Activated T-helper 2 cell treated with anti-CD3 and anti-CD28 coated beads, Interferon-gamma antibody, Interleukin-2, Interleukin-4, amounts not matched to agents 10 μg/mL and 5 μg/mL and 100 μg/mL, durations not matched to agents 14 hours and 24 hours and 36 hours (primary cell): ENCODE results near the gene PBX2. TPM values are rescaled to one million over a fixed set of nuclear protein-coding genes. Genes with fewer than 3 reads are reported as not detected.
"Not testable (repeated sequence)": the region's sequence is repeated elsewhere in the genome, so short reads cannot be mapped to it uniquely, and the experiment has no call there.

ENCODE experiments used
- DNase-seq: peaks from one replicate; pipeline ENCODE4 v3.0.0; 2021; ENCODE audit warnings: low spot score
- H3K27ac Mint-ChIP-seq: one replicate; pipeline ENCODE4 v1.8.0; 2021; ENCODE audit warnings: mixed read lengths
- H3K27me3 Mint-ChIP-seq: one replicate; pipeline ENCODE4 v1.8.0; 2021; ENCODE audit warnings: low read depth, mixed read lengths
- H3K36me3 Mint-ChIP-seq: one replicate; pipeline ENCODE4 v1.8.0; 2021; ENCODE audit warnings: low read depth, mixed read lengths
- H3K4me1 Mint-ChIP-seq: one replicate; pipeline ENCODE4 v1.8.0; 2021; ENCODE audit warnings: low read depth, mixed read lengths
- H3K4me3 Mint-ChIP-seq: one replicate; pipeline ENCODE4 v1.8.0; 2021; ENCODE audit warnings: low read depth, mild to moderate bottlenecking, moderate library complexity, mixed read lengths
- H3K9me3 Mint-ChIP-seq: one replicate; pipeline ENCODE4 v1.8.0; 2021; ENCODE audit warnings: mixed read lengths
- intact Hi-C: fragments of 100-400 bp; cut with micrococcal nuclease; formaldehyde crosslinking; loops from one replicate; pipeline ENCODE4 v1.15.1; 2023
- total RNA-seq: library from RNA; stranded (reverse); gene quantifications from 2 replicates; pipeline ENCODE4 v1.2.3, GENCODE V29; 2022

The PBX2 gene
- total RNA-seq, 1 donor from 2014 or later = 85.2 TPM

DNA sequence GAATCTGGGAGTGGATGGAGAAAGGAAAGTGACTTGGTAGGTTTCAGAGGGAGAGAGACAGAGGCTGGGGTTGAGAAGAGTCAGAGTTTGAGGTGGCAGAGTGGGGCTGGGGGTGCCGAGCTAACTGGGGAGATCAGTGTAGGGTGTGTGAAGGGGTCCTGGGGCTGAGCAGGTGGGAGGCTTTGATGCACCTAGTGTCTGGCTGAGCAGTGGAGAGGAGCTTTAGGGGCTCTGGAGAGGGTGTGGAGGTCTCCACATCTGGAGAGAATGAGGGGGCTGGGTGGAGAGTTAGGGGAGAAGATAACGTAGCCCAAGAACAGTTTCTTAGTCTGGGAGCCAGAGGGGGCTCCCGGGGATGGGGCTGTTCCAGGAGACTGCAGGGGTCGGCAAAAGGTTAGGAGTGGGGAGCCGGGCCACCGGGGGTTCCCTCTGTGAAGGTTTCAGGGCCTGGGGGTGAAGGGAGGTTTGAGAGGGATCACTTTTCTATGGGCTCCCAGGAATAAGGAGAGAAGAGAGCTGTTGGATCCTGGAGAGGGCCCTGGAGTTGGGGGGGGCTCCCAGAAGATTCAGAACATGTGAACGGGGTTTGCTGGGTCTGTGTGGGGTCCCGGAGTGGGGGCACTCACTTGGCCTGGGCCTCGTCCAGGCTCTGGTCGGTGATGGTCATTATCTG lies 797 bp downstream of the PBX2 start:
- Mint-ChIP-seq H3K36me3 (peaks cover 60% of the 10 kb centered on the region), H3K27me3 (no peaks in the 10 kb centered on the region), H3K27ac (peak overlapping the region; percentile 78), H3K4me1 (peaks cover 46% of the 10 kb centered on the region), H3K9me3 (no peaks in the 10 kb centered on the region), H3K4me3 (peak overlapping the region; percentile 84)
- DNase-seq = no peak
- intact Hi-C loops = no loop called here

DNA sequence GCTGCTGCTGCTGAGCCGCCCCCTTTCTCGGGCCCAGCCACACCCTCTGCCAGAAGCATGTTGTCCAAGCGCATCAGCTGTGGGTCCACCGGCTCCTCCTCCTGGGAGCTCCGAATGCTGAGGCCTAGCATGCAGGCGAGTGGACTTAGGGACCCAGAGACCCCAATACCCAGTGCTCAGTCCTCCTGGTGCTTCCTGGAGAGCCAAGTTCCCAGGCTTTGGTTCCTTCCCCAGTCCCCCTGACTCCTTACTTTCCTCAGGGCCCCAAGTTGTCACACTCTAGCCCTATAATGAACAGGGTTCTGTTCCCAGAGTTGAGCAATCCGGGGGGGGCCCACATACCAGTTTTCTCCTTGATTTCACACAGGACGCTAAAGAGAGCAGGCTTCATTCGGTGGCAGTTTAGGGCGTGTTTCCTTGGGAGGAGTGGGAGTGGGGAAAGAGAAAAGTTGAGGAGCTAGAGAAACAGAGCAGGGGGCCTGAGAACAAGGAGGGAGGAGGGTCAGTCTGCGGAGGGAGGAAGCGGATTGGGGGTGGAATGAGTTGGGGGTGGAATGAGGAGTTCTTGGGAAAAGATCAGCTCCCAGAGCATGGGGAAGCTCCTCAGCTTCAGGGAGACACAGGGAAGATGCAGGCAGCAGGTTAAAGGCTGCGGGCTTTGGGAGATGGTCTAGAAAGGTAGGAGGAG lies 1.5 kb downstream of the PBX2 start:
- intact Hi-C loops = no loop called here
- Mint-ChIP-seq H3K4me1 (peaks cover 39% of the 10 kb centered on the region), H3K4me3 (peak overlapping the region; percentile 84), H3K9me3 (no peaks in the 10 kb centered on the region), H3K27ac (peak overlapping the region; percentile 78), H3K36me3 (peaks cover 64% of the 10 kb centered on the region), H3K27me3 (no peaks in the 10 kb centered on the region)
- DNase-seq = no peak

DNA sequence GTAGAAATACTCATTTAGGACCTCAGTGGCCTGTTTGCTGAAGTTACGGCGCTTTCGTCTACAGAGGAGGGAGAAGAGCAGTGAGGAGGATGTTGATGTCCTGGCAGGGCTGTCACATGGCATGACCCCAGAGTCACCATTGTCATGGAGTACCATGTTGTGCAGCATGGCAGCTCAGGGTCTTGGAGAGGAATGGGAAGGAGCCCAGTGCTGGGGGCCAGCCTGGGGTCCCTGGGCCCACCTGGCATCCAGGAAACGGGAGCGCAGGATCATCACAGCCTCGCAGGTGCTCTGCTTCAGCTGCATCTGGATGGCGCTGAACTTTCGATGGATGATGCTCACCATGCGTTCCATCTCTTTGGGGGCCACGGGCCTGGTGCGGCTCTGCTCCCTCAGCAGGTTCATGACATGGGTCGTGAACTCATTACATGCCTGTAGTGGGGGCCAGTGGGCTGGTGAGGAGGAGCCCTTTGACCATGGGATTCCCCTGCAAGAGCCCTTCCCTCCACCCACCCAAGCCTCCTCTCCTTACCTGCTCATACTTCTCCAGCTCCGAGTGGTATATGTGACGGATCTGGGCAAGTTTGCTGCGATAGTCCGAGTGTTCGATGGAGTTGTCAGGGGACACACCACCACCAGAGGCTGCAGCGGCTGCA lies 2.1 kb downstream of the PBX2 start:
- peak overlapping the region; percentile 19 for H3K4me3 Mint-ChIP-seq

DNA sequence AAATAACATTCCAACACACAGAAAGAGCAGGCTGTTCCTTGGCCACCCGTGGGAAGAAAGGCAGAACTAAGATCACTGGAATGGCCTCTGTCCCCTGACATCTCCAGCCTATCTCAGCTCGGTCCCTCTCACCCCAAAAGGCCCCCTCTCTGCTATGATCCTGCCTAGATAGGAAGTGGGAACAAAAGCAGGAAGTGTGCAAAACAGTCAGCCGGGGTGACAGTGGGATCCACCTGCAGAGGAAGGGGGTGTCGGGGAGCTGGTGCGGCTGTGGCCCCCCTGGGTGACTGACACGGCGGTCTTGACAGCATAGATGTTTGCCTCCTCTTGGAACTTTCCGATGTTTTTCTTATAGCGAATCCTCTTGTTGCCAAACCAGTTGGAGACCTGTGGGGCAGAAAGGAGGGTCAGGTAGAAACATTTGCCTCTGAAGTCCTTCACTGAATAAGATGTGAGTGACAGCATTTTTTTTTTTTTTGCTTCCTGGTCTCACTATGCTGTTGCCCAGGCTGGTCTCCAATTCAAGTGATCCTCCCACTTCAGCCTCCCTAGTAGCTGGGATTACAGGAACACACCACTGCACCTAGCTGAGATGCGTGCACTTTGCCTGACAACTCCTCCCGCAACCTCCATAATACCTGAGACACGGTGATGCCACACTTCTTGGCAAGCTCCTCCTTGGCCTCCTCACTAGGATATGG lies 2.8 kb downstream of the PBX2 start:
- Mint-ChIP-seq H3K36me3 (peaks cover 72% of the 10 kb centered on the region), H3K27me3 (no peaks in the 10 kb centered on the region), H3K4me3 (peak overlapping the region; percentile 14), H3K4me1 (peaks cover 37% of the 10 kb centered on the region), H3K27ac (peak overlapping the region; percentile 80), H3K9me3 (no peaks in the 10 kb centered on the region)
- intact Hi-C loops = no loop called here
- no peak for DNase-seq

More for the DNA sequence above, 2.1 kb downstream of the PBX2 start:
- H3K27me3 Mint-ChIP-seq, H3K9me3 Mint-ChIP-seq, intact Hi-C loops, DNase-seq: not testable (repeated sequence)
- H3K36me3 Mint-ChIP-seq = peaks cover 66% of the 10 kb centered on the region
- H3K27ac Mint-ChIP-seq = peak overlapping the region; percentile 57
- H3K4me1 Mint-ChIP-seq = peaks cover 38% of the 10 kb centered on the region

DNA sequence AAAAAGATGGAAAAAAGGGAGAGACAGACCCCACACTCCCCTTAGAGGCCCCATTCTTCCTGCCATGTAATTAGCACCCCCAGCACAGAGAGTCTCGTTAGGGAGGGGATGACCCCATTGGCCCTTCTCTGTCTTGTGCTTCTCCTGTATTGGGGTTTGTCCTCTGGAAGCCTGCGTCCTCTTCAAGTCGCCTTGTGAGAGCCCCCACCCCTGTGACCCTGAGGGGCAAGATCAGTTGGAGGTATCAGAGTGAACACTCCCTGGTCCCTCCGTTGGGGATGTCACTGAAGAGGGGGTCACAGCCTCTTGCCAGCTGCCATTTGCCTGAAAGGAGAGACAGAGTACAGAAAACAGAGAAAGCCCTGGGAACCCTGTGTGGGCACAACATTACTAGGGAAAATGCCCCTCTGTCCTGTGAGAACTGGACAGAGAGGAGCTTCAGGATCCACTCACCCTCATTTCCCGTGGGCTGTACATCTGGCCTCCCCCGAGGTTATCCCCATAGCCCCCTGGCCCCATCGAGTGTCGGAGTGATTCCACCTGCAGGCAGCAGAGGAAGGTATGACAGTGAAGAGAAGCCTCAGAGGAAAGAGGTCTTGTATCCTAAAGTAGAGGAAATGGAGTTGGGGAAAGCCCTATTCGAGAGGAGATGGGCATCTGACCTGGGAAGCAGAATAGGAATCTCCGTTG lies 3.7 kb downstream of the PBX2 start:
- H3K4me3 Mint-ChIP-seq, H3K9me3 Mint-ChIP-seq, intact Hi-C loops, H3K27me3 Mint-ChIP-seq, DNase-seq: not testable (repeated sequence)
- Mint-ChIP-seq H3K27ac (peak overlapping the region; percentile 80), H3K36me3 (peaks cover 67% of the 10 kb centered on the region), H3K4me1 (peaks cover 33% of the 10 kb centered on the region)

DNA sequence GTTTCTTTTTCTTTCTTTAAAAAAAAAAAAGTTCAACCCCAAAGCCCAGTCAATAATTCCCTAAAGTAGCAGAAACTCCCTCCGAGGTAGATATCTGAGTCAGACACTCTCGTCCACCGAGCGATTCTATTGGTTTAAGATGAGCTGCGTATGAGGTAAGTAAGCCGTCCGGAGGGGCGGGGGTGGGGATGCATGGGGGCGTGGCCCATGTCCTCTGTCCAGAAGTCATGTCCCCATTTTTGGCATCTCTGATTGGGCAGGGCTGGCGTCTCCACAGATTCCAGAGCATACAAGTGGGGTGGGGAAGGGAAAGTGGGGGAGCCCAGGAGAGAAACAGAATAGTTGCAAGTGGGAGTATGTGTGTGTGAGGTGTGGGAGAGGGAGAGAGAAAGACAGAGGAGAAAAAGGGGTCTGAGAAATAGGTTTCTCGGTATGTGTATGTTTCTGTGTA lies 4.3 kb downstream of the PBX2 start:
- Mint-ChIP-seq H3K27ac (peak overlapping the region; percentile 80), H3K36me3 (peaks cover 68% of the 10 kb centered on the region), H3K4me1 (peaks cover 31% of the 10 kb centered on the region)
- H3K4me3 Mint-ChIP-seq, H3K9me3 Mint-ChIP-seq, intact Hi-C loops, DNase-seq, H3K27me3 Mint-ChIP-seq: not testable (repeated sequence)

DNA sequence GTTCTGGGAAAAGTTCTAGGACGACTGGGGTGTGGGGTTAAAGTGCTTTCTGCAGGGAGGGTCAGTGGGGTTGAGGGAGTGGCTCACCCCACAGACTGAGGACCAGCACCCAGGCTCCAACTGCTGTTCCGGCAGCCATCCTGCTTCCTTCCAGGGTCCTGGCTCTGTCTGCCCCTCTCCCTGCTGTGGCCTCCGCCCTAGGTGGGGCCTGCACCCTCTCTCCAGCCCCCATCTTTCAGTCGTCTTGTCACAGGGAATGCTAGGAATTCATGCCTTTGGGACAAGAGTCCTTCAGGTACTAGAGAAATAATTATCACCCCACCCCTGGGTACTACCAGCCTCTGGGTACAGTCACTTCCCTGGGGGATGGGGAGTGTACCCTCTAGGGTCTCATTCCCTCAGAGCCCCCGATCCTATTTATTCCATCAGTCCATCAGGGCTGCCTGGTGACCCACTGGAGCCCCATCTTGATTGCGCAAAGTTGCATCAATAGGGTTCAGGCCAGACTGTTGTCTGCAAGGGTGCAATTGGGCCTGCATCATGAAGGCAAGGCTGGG lies 5.8 kb downstream of the PBX2 start, which contains the start of gene AGER:
AGER (minus strand) TSS at position 170 of the 557 bp plus-strand sequence; CDS start at position 139, 31 bp downstream.
- peaks cover 70% of the 10 kb centered on the region for H3K36me3 Mint-ChIP-seq
- H3K9me3 Mint-ChIP-seq = no peaks in the 10 kb centered on the region
- no peak within 1 kb of the TSS for H3K4me3 Mint-ChIP-seq
- no peak for DNase-seq
- intact Hi-C loops = no loop called here
- H3K4me1 Mint-ChIP-seq = peaks cover 41% of the 10 kb centered on the region
- H3K27me3 Mint-ChIP-seq = no peaks in the 10 kb centered on the region
- peak within 1 kb of the TSS; percentile 12 for H3K27ac Mint-ChIP-seq

DNA sequence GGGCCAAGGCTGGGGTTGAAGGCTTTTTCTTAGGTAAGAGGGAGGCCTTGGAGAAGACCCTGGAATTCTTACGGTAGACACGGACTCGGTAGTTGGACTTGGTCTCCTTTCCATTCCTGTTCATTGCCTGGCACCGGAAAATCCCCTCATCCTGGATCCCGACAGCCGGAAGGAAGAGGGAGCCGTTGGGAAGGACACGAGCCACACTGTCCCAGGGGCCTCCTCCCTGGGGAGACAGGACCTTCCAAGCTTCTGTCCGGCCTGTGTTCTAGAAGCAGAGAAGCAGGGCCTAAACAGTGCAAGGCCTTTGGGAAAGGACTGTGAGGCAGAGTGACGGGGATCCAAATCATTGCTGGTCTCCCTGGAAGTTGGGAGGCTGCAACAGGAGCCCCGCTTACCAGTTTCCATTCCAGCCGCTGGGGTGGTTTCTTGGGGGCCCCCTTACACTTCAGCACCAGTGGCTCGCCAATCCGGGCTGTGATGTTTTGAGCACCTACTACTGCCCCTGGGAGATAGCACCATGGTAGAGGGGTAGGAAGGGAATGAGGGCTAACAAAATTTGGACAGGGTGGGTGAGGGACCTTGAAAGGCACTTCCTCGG lies 6.4 kb downstream of the PBX2 start:
- Mint-ChIP-seq H3K36me3 (peaks cover 70% of the 10 kb centered on the region), H3K9me3 (no peaks in the 10 kb centered on the region), H3K4me1 (peaks cover 41% of the 10 kb centered on the region), H3K4me3 (no peak overlapping the region), H3K27ac (no peak overlapping the region), H3K27me3 (no peaks in the 10 kb centered on the region)
- no peak for DNase-seq
- intact Hi-C loops = no loop called here

DNA sequence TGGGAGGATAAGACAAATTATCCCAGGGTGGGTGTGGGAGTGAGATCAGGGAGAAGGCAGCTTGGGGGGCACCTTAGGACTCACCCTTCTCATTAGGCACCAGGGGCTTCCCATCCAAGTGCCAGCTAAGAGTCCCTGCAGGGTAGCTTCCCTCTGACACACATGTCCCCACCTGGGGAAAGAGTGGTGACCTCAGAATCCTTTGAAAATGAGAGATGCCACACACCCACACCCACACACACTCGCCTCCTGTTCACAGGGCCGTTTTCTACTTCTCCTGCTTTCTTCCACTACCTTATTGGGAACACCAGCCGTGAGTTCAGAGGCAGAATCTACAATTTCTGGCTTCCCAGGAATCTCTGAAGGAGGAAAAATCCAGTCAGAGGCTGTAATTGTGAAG lies 7.0 kb downstream of the PBX2 start:
- H3K4me3 Mint-ChIP-seq = no peak overlapping the region
- H3K36me3 Mint-ChIP-seq = peaks cover 68% of the 10 kb centered on the region
- intact Hi-C loops = no loop called here

DNA sequence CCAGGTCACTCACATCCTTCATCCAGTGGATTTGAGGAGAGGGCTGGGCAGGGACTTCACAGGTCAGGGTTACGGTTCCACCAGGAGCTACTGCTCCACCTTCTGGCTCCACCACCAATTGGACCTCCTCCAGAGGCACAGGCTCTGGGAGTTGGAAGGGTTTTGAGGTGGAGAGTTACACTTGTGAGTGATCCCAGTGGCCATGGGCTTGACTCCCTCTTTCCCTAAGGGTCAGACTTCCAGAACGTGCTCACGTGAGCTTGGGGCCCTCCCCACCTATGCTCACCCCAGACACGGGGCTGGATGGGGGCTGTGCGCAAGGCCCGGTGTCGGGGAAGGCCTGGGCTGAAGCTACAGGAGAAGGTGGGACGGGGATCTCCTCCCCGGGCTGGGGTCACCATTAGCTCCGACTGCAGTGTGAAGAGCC lies 7.4 kb downstream of the PBX2 start:
- no peak for DNase-seq
- intact Hi-C loops = no loop called here
- no peak overlapping the region for H3K4me3 Mint-ChIP-seq
- H3K27me3 Mint-ChIP-seq = no peaks in the 10 kb centered on the region
- peaks cover 63% of the 10 kb centered on the region for H3K36me3 Mint-ChIP-seq
- peaks cover 36% of the 10 kb centered on the region for H3K4me1 Mint-ChIP-seq
- no peaks in the 10 kb centered on the region for H3K9me3 Mint-ChIP-seq
- no peak overlapping the region for H3K27ac Mint-ChIP-seq

More for the DNA sequence above, 7.0 kb downstream of the PBX2 start:
- peak overlapping the region; percentile 12 for H3K27ac Mint-ChIP-seq
- no peak for DNase-seq
- H3K9me3 Mint-ChIP-seq = no peaks in the 10 kb centered on the region
- H3K27me3 Mint-ChIP-seq = no peaks in the 10 kb centered on the region
- H3K4me1 Mint-ChIP-seq = peaks cover 36% of the 10 kb centered on the region

DNA sequence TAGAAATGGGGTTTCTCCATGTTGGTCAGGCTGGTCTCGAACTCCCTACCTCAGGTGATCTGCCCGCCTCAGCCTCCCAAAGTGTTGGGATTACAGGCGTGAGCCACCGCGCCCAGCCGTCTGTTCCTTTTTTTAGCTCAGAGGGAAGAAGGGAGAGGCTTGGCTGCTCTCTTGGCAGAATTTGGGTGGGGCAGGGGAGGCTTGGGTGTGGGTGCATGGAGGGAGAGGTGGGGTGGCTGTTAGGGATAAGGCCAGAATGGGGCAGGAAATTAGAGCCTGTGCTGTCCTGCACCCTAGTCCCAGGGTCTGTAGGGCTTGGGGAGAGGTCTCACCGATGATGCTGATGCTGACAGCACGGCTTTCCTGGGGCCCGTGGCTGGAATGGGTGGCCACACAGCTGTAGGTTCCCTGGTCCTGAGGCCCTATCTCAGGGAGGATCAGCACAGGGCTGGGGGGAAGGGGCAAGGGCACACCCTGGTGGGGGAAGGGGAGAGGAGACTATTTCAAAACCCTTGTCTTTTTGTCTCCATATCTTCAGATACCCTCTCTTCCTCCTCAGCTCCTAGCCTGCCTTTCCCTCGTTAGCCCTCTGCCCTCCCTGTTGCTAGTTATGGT lies 8.0 kb downstream of the PBX2 start:
- no peak for DNase-seq
- Mint-ChIP-seq H3K27me3 (no peaks in the 10 kb centered on the region), H3K36me3 (peaks cover 58% of the 10 kb centered on the region), H3K27ac (no peak overlapping the region), H3K9me3 (no peaks in the 10 kb centered on the region), H3K4me3 (no peak overlapping the region), H3K4me1 (peaks cover 37% of the 10 kb centered on the region)
- intact Hi-C loops = no loop called here
